IMR-90 (cell line): ENCODE measurements around the gene LBP. TPM values are rescaled to one million over a fixed set of nuclear protein-coding genes. Genes with fewer than 3 reads are reported as not detected.

Experiments used
- ATAC-seq: fragments of 200-7000 bp; cut with Tn5 transposase; 2 replicates; pipeline ENCODE4 v1.9.1; 2020; ENCODE audit warnings: low read depth, mild to moderate bottlenecking, moderate library complexity
- BruUV-seq: library from RNA; stranded (reverse); fragments of 400-500 nt; replicated peaks from 2 replicates; lab custom pipeline; 2021; lab: Mats Ljungman, UMichigan
- CTCF ChIA-PET: fragments of 300-600 bp; formaldehyde crosslinking; extraction: SDS; loops from one replicate; lab custom pipeline; 2021; ENCODE audit warnings: antibody characterized with exemption; lab: Yijun Ruan, JAX
- POLR2A ChIA-PET: fragments of 300-600 bp; sonication (Branson Sonifier 250); formaldehyde crosslinking; loops from one replicate; lab custom pipeline; 2022; ENCODE audit warnings: antibody characterized with exemption; ENCODE audit not compliant: unreplicated experiment; lab: Charles Lee
- DNase-seq: peaks from one replicate; pipeline ENCODE4 v3.0.0; 2013
- H2AFZ ChIP-seq: replicated peaks from 2 replicates; pipeline ENCODE3; 2013; ENCODE audit warnings: low read length, mild to moderate bottlenecking; ENCODE audit not compliant: poor library complexity
- H2AK5ac ChIP-seq: 2 replicates; pipeline ENCODE4 v1.6.1; 2013; ENCODE audit warnings: low read depth, low read length, inconsistent platforms
- H2AK9ac ChIP-seq: replicated peaks from 2 replicates; pipeline ENCODE3; 2013; ENCODE audit warnings: mild to moderate bottlenecking, low read depth, low read length, moderate library complexity; ENCODE audit not compliant: poor library complexity
- H2BK120ac ChIP-seq: 2 replicates; pipeline ENCODE4 v1.6.1; 2013; ENCODE audit warnings: low read depth, low read length, inconsistent platforms
- H2BK15ac ChIP-seq: 3 replicates; pipeline ENCODE4 v1.6.1; 2013; ENCODE audit warnings: low read depth, low read length, inconsistent platforms
- H2BK20ac ChIP-seq: 2 replicates; pipeline ENCODE4 v1.6.1; 2013; ENCODE audit warnings: low read depth, mild to moderate bottlenecking, inconsistent platforms, low read length, moderate library complexity
- H2BK5ac ChIP-seq: 2 replicates; pipeline ENCODE4 v1.6.1; 2013; ENCODE audit warnings: mild to moderate bottlenecking, low read depth, low read length, inconsistent platforms; ENCODE audit not compliant: poor library complexity, severe bottlenecking
- H3K14ac ChIP-seq: replicated peaks from 2 replicates; pipeline ENCODE4 v1.6.1; 2013; ENCODE audit warnings: low read depth, low read length, inconsistent platforms
- H3K18ac ChIP-seq: 2 replicates; pipeline ENCODE4 v1.6.1; 2013; ENCODE audit warnings: low read depth, low read length, control low read depth
- H3K23ac ChIP-seq: 2 replicates; pipeline ENCODE4 v1.6.1; 2013; ENCODE audit warnings: low read depth, low read length, inconsistent platforms
- H3K27ac ChIP-seq: 2 replicates; pipeline ENCODE4 v1.5.1; 2013; ENCODE audit warnings: mild to moderate bottlenecking, control low read depth, low read length; ENCODE audit not compliant: insufficient read depth
- H3K27me3 ChIP-seq: 2 replicates; pipeline ENCODE4 v1.6.1; 2013; ENCODE audit warnings: low read length; ENCODE audit not compliant: control insufficient read depth, insufficient read depth
- H3K36me3 ChIP-seq: 2 replicates; pipeline ENCODE4 v1.6.1; 2013; ENCODE audit warnings: low read length, mixed read lengths; ENCODE audit not compliant: control insufficient read depth, insufficient read depth
- H3K4ac ChIP-seq: 2 replicates; pipeline ENCODE4 v1.6.1; 2013; ENCODE audit warnings: low read depth, low read length, inconsistent platforms
- H3K4me1 ChIP-seq: 2 replicates; pipeline ENCODE4 v1.6.1; 2013; ENCODE audit warnings: low read length, mixed read lengths; ENCODE audit not compliant: control insufficient read depth, insufficient read depth
- H3K4me2 ChIP-seq: 2 replicates; pipeline ENCODE4 v1.6.1; 2013; ENCODE audit warnings: low read depth, mild to moderate bottlenecking, control low read depth, low read length, moderate library complexity
- H3K4me3 ChIP-seq: 2 replicates; pipeline ENCODE4 v1.5.1; 2013; ENCODE audit warnings: low read depth, mild to moderate bottlenecking, control low read depth, low read length, moderate library complexity; ENCODE audit not compliant: insufficient read depth
- H3K56ac ChIP-seq: 2 replicates; pipeline ENCODE4 v1.6.1; 2013; ENCODE audit warnings: low read length, inconsistent platforms; ENCODE audit not compliant: insufficient read depth; ENCODE audit errors: extremely low read depth
- H3K79me1 ChIP-seq, 2 experiments: 2 replicates each; pipeline ENCODE4 v1.6.1; 2013; ENCODE audit warnings: low read length in 2 of 2, inconsistent platforms in 1 of 2, low read depth in 1 of 2
- H3K9ac ChIP-seq: 2 replicates; pipeline ENCODE4 v1.6.1; 2013; ENCODE audit warnings: low read depth, low read length, control low read depth
- H3K9me1 ChIP-seq: 2 replicates; pipeline ENCODE4 v1.6.1; 2013; ENCODE audit warnings: low read length, inconsistent platforms; ENCODE audit not compliant: insufficient read depth
- H3K9me3 ChIP-seq: 2 replicates; pipeline ENCODE4 v1.6.1; 2013; ENCODE audit warnings: low read length; ENCODE audit not compliant: control insufficient read depth, insufficient read depth
- H4K20me1 ChIP-seq: 2 replicates; pipeline ENCODE4 v1.6.1; 2013; ENCODE audit warnings: low read length, inconsistent platforms; ENCODE audit not compliant: insufficient read depth
- H4K5ac ChIP-seq: 2 replicates; pipeline ENCODE4 v1.6.1; 2013; ENCODE audit warnings: mild to moderate bottlenecking, low read depth, low read length, control low read depth
- H4K8ac ChIP-seq, 2 experiments: 2 replicates each; pipeline ENCODE4 v1.6.1; 2013; ENCODE audit warnings: low read depth in 2 of 2, low read length in 2 of 2, control low read depth in 1 of 2, inconsistent platforms in 1 of 2
- H4K91ac ChIP-seq: 2 replicates; pipeline ENCODE4 v1.6.1; 2013; ENCODE audit warnings: low read depth, low read length, inconsistent platforms; ENCODE audit not compliant: insufficient read depth
- BHLHE40 ChIP-seq: fragments of 150-350 bp; IDR thresholded peaks from 2 replicates; pipeline ENCODE4 v1.6.1; 2016; ENCODE audit warnings: mild to moderate bottlenecking, low read depth, low read length
- CEBPB ChIP-seq: IDR thresholded peaks from 2 replicates; pipeline ENCODE4 v1.6.1; 2012; ENCODE audit warnings: low read depth, low read length, improper control_type of control experiment
- CHD1 ChIP-seq: IDR thresholded peaks from 2 replicates; pipeline ENCODE4 v1.6.1; 2012; ENCODE audit warnings: low read depth, low read length, improper control_type of control experiment
- ELK1 ChIP-seq: fragments of 150-350 bp; IDR thresholded peaks from 2 replicates; pipeline ENCODE4 v1.6.1; 2016; ENCODE audit warnings: low read depth, mild to moderate bottlenecking, low read length, moderate library complexity, borderline replicate concordance
- FOS ChIP-seq: fragments of 150-350 bp; IDR thresholded peaks from 2 replicates; pipeline ENCODE4 v1.6.1; 2016; ENCODE audit warnings: low read depth, low read length
- MAFK ChIP-seq: IDR thresholded peaks from 2 replicates; pipeline ENCODE4 v1.6.1; 2012; ENCODE audit warnings: low read depth, low read length, improper control_type of control experiment
- MAZ ChIP-seq: IDR thresholded peaks from 2 replicates; pipeline ENCODE4 v1.6.1; 2012; ENCODE audit warnings: low read depth, mild to moderate bottlenecking, low read length, improper control_type of control experiment, moderate library complexity, borderline replicate concordance
- MXI1 ChIP-seq: IDR thresholded peaks from 2 replicates; pipeline ENCODE4 v1.6.1; 2012; ENCODE audit warnings: low read depth, mild to moderate bottlenecking, low read length, moderate library complexity, borderline replicate concordance
- NFE2L2 ChIP-seq: fragments of 150-350 bp; IDR thresholded peaks from 2 replicates; pipeline ENCODE4 v1.6.1; 2016; ENCODE audit warnings: low read depth, mild to moderate bottlenecking, low read length
- POLR2A ChIP-seq: IDR thresholded peaks from 2 replicates; pipeline ENCODE4 v1.6.1; 2012; ENCODE audit warnings: mild to moderate bottlenecking, low read depth, low read length
- RAD21 ChIP-seq: IDR thresholded peaks from 2 replicates; pipeline ENCODE4 v1.6.1; 2012; ENCODE audit warnings: low read length, improper control_type of control experiment
- RCOR1 ChIP-seq: IDR thresholded peaks from 2 replicates; pipeline ENCODE4 v1.6.1; 2012; ENCODE audit warnings: mild to moderate bottlenecking, low read length, improper control_type of control experiment; ENCODE audit not compliant: insufficient replicate concordance
- RFX5 ChIP-seq: IDR thresholded peaks from 2 replicates; pipeline ENCODE4 v1.8.0; 2012; ENCODE audit warnings: low read depth, mild to moderate bottlenecking, low read length, moderate library complexity
- SMC3 ChIP-seq: fragments of 150-350 bp; IDR thresholded peaks from 2 replicates; pipeline ENCODE4 v1.6.1; 2016; ENCODE audit warnings: low read depth, mild to moderate bottlenecking, antibody characterized with exemption, low read length, moderate library complexity
- USF2 ChIP-seq: fragments of 150-350 bp; IDR thresholded peaks from 2 replicates; pipeline ENCODE4 v1.6.1; 2017; ENCODE audit warnings: mild to moderate bottlenecking, antibody characterized with exemption, low read length, low read depth
- WGBS, 2 experiments: methylation state at CpG; one replicate each; pipeline versions ENCODE4 v1.1.5 to v1.1.7; 2013; ENCODE audit warnings: missing lambda C conversion rate in 2 of 2; ENCODE audit not compliant: insufficient read length in 1 of 2; ENCODE audit errors: extremely low coverage in 2 of 2; 5-methylcytosine and 5-hydroxymethylcytosine counted together
- dilution Hi-C: fragments of 300-500 bp; cut with HindIII; formaldehyde crosslinking; loops from one replicate; pipeline ENCODE4 v1.14.3; 2018; ENCODE audit warnings: low sequenced_read_pairs; ENCODE audit not compliant: unreplicated experiment
- in situ Hi-C: fragments of 300-500 bp; cut with MboI; formaldehyde crosslinking; loops from 3 replicates; pipeline ENCODE4 v1.14.3; 2019; ENCODE audit warnings: low sequenced_read_pairs, inconsistent platforms, mixed read lengths
- intact Hi-C: fragments of 100-400 bp; cut with micrococcal nuclease; formaldehyde crosslinking; loops from 2 replicates; pipeline ENCODE4 v1.10.0; 2022
- polyA plus RNA-seq, 3 experiments: library from polyadenylated mRNA; depleted of rRNA; stranded (reverse); fragments of >200 nt; gene quantifications; 2 replicates each; pipeline ENCODE4 v1.2.3, GENCODE V29; 2012; ENCODE audit warnings: low replicate concordance in 1 of 3
- total RNA-seq: library from RNA; depleted of rRNA; stranded (reverse); fragments of >200 nt; gene quantifications from 2 replicates; pipeline ENCODE4 v1.2.3, GENCODE V29; 2012
- TF ChIP-seq, protein P1 (sequence below): conservative IDR thresholded peaks from 2 replicates; pipeline ENCODE4 v1.5.1; 2012; ENCODE audit warnings: mild to moderate bottlenecking, low read depth, low read length, improper control_type of control experiment

LBP gene
- total and polyA plus RNA-seq, 2 of the 4 experiments (the other 2 are of a cell fraction), result not detected

- H2AK5ac ChIP-seq, result no peak overlapping the region
- no peak for TF ChIP-seq ELK1
- no peak for TF ChIP-seq BHLHE40
- no peak for TF ChIP-seq RAD21
- no peak for TF ChIP-seq MAZ
- TF ChIP-seq FOS, result no peak
- no peak for TF ChIP-seq CEBPB
- no peak for TF ChIP-seq RCOR1
- TF ChIP-seq SMC3, result no peak
- no peak for TF ChIP-seq USF2
- TF ChIP-seq, protein P1, sequence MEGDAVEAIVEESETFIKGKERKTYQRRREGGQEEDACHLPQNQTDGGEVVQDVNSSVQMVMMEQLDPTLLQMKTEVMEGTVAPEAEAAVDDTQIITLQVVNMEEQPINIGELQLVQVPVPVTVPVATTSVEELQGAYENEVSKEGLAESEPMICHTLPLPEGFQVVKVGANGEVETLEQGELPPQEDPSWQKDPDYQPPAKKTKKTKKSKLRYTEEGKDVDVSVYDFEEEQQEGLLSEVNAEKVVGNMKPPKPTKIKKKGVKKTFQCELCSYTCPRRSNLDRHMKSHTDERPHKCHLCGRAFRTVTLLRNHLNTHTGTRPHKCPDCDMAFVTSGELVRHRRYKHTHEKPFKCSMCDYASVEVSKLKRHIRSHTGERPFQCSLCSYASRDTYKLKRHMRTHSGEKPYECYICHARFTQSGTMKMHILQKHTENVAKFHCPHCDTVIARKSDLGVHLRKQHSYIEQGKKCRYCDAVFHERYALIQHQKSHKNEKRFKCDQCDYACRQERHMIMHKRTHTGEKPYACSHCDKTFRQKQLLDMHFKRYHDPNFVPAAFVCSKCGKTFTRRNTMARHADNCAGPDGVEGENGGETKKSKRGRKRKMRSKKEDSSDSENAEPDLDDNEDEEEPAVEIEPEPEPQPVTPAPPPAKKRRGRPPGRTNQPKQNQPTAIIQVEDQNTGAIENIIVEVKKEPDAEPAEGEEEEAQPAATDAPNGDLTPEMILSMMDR, result no peak
- no peak for TF ChIP-seq MXI1
- no peak for TF ChIP-seq CHD1
- no peak for TF ChIP-seq POLR2A
- no peak for TF ChIP-seq RFX5
- TF ChIP-seq NFE2L2, result no peak
- TF ChIP-seq MAFK, result no peak
- intact Hi-C loops (no loop called here), dilution Hi-C loops (no loop called here), in situ Hi-C loops (no loop called here)
- no peak overlapping the region for H4K8ac ChIP-seq
- no peak overlapping the region for H2BK20ac ChIP-seq
- no peaks in the 10 kb centered on the region for H3K4me1 ChIP-seq
- no peaks in the 10 kb centered on the region for H4K20me1 ChIP-seq
- H2AFZ ChIP-seq, result no peak overlapping the region
- 67% methylated on average over 1 of the region's 3 CpGs; no CpG with 5 or more reads in 1 of the 2 experiments for WGBS, 2 experiments
- no peak overlapping the region for H3K23ac ChIP-seq
- no peak overlapping the region for H2BK120ac ChIP-seq
- no peak overlapping the region for H3K4me2 ChIP-seq
- no peaks in the 10 kb centered on the region for H3K79me1 ChIP-seq
- no peak for ATAC-seq
- H4K5ac ChIP-seq, result no peak overlapping the region
- no peak overlapping the region for H3K56ac ChIP-seq
- H2AK9ac ChIP-seq, result no peak overlapping the region
- H3K9ac ChIP-seq, result no peak overlapping the region
- H2BK15ac ChIP-seq, result no peak overlapping the region
- CTCF ChIA-PET, result no interaction called here
- no peak overlapping the region for H3K4ac ChIP-seq
- BruUV-seq, result no TSS peak
- peaks cover 32% of the 10 kb centered on the region for H3K27me3 ChIP-seq
- no peak overlapping the region for H4K91ac ChIP-seq
- H3K9me3 ChIP-seq, result peaks cover 7% of the 10 kb centered on the region; the same call in 1 of the 2 replicates
- H3K9me1 ChIP-seq, result no peaks in the 10 kb centered on the region
- H2BK5ac ChIP-seq, result no peak overlapping the region
- H3K27ac ChIP-seq, result no peak overlapping the region
- H3K4me3 ChIP-seq, result no peak overlapping the region
- POLR2A ChIA-PET, result no interaction called here
- no peaks in the 10 kb centered on the region for H3K36me3 ChIP-seq
- no peak overlapping the region for H3K14ac ChIP-seq
- DNase-seq, result no peak
- no peak overlapping the region for H3K18ac ChIP-seq
Observed at GRCh38 chr20:38311091-38311490, 35.2 kb upstream of the LBP start.
